Endothelial cell of umbilical vein (primary cell): Measurements from ENCODE around the gene CYFIP2. TPM values are rescaled to one million over a fixed set of nuclear protein-coding genes. Genes with fewer than 3 reads are reported as not detected.

ENCODE experiments used
- BruUV-seq: library from RNA; stranded (reverse); fragments of 400-500 nt; replicated peaks from 2 replicates; lab custom pipeline; 2021; lab: Mats Ljungman, UMichigan
- CTCF ChIA-PET: fragments of 300-600, 350-600 bp; sonication (Branson Sonifier 250); formaldehyde crosslinking; loops from one replicate; lab custom pipeline; 2021; ENCODE audit warnings: antibody characterized with exemption, inconsistent platforms; lab: Charles Lee
- POLR2A ChIA-PET: fragments of 300-600, 350-600 bp; sonication (Branson Sonifier 250); formaldehyde crosslinking; loops from one replicate; lab custom pipeline; 2021; ENCODE audit warnings: antibody characterized with exemption, inconsistent platforms; lab: Charles Lee
- DNase-seq: peaks from one replicate; pipeline ENCODE4 v3.0.0-alpha.2; 2011; ENCODE audit warnings: low read depth, low spot score
- FAIRE-seq: peaks from 2 replicates; lab custom pipeline; 2011; peaks lifted over from hg19 to GRCh38; lab: Jason Lieb, UNC
- H2AFZ ChIP-seq: 2 replicates; pipeline ENCODE4 v1.6.0; 2012; ENCODE audit warnings: low read depth, low read length, control low read depth, inconsistent platforms
- H3K27ac ChIP-seq: 2 replicates; pipeline ENCODE4 v1.5.1; 2011; ENCODE audit warnings: low read depth, mild to moderate bottlenecking, control low read depth, low read length, moderate library complexity; ENCODE audit not compliant: insufficient read depth
- H3K27me3 ChIP-seq, 2 experiments: 2 replicates each; pipeline versions ENCODE4 v1.6.0 to v1.6.1; 2011; ENCODE audit warnings: low read length in 2 of 2, mixed read lengths in 1 of 2; ENCODE audit not compliant: control insufficient read depth in 2 of 2, insufficient read depth in 2 of 2
- H3K36me3 ChIP-seq, 2 experiments: 2 replicates in 1 of 2; 3 replicates in 1 of 2; pipeline ENCODE4 v1.5.1; 2011; ENCODE audit warnings: low read length in 2 of 2, mild to moderate bottlenecking in 1 of 2, moderate library complexity in 1 of 2; ENCODE audit not compliant: control insufficient read depth in 2 of 2, insufficient read depth in 2 of 2; ENCODE audit errors: extremely low read depth in 1 of 2
- H3K4me1 ChIP-seq: 3 replicates; pipeline ENCODE4 v1.5.1; 2011; ENCODE audit warnings: mild to moderate bottlenecking, low read length; ENCODE audit not compliant: control insufficient read depth, insufficient read depth; ENCODE audit errors: extremely low read depth
- H3K4me2 ChIP-seq: 2 replicates; pipeline ENCODE4 v1.6.1; 2011; ENCODE audit warnings: low read length, control low read depth, mixed read lengths; ENCODE audit not compliant: insufficient read depth
- H3K4me3 ChIP-seq, 3 experiments: fragments of 200-600 bp in 1 of 3; sonication (generic), shearing (Covaris generic) in 1 of 3; replicated peaks in 1 of 3; 2 replicates each; pipeline ENCODE4 v1.5.1; 2011 to 2016; ENCODE audit warnings: control low read depth in 3 of 3, low read length in 3 of 3, mild to moderate bottlenecking in 2 of 3, inconsistent platforms in 1 of 3, low read depth in 1 of 3, moderate library complexity in 1 of 3; ENCODE audit not compliant: insufficient read depth in 1 of 3
- H3K79me2 ChIP-seq: 2 replicates; pipeline ENCODE4 v1.6.0; 2012; ENCODE audit warnings: low read length, inconsistent platforms; ENCODE audit not compliant: control insufficient read depth, insufficient read depth
- H3K9ac ChIP-seq: replicated peaks from 2 replicates; pipeline ENCODE3; 2011; ENCODE audit warnings: low read length, control low read depth; ENCODE audit not compliant: insufficient read depth; ENCODE audit errors: extremely low read depth
- H3K9me1 ChIP-seq: replicated peaks from 3 replicates; pipeline ENCODE4 v1.6.0; 2011; ENCODE audit warnings: mild to moderate bottlenecking, low read length; ENCODE audit not compliant: control insufficient read depth, insufficient read depth; ENCODE audit errors: extremely low read depth
- H3K9me3 ChIP-seq: replicated peaks from 2 replicates; pipeline ENCODE4 v1.5.1; 2012; ENCODE audit warnings: low read length, inconsistent platforms; ENCODE audit not compliant: control insufficient read depth, insufficient read depth
- H4K20me1 ChIP-seq: replicated peaks from 2 replicates; pipeline ENCODE3; 2011; ENCODE audit warnings: mild to moderate bottlenecking, low read length; ENCODE audit not compliant: control insufficient read depth, insufficient read depth; ENCODE audit errors: extremely low read depth
- CTCF ChIP-seq, 2 donors: IDR thresholded peaks; 1 replicate in 1 of 2; 2 replicates in 1 of 2; pipeline ENCODE4 v1.5.1; 2011; ENCODE audit warnings: low read length in 2 of 2, mild to moderate bottlenecking in 2 of 2, moderate library complexity in 2 of 2, control low read depth in 1 of 2, inconsistent platforms in 1 of 2, low read depth in 1 of 2; ENCODE audit not compliant: insufficient read depth in 1 of 2; ENCODE audit errors: extremely low read depth in 1 of 2
- EZH2 ChIP-seq: IDR thresholded peaks from 2 replicates; pipeline ENCODE4 v1.6.1; 2012; ENCODE audit warnings: borderline replicate concordance, low read depth, mild to moderate bottlenecking, moderate library complexity, low read length, inconsistent platforms; ENCODE audit not compliant: severe bottlenecking
- FOS ChIP-seq: IDR thresholded peaks from 2 replicates; pipeline ENCODE4 v1.6.1; 2011; ENCODE audit warnings: mild to moderate bottlenecking, low read length, moderate library complexity, borderline replicate concordance; ENCODE audit not compliant: insufficient read depth
- GATA2 ChIP-seq: IDR thresholded peaks from 2 replicates; pipeline ENCODE4 v1.7.0; 2011; ENCODE audit warnings: low read depth, mild to moderate bottlenecking, moderate library complexity, mixed read lengths, low read length; ENCODE audit not compliant: insufficient read length, insufficient read depth
- JUN ChIP-seq: IDR thresholded peaks from 2 replicates; pipeline ENCODE4 v1.6.1; 2011; ENCODE audit warnings: borderline replicate concordance, low read depth; ENCODE audit not compliant: insufficient read length, insufficient read depth
- MAX ChIP-seq: IDR thresholded peaks from 2 replicates; pipeline ENCODE4 v1.6.1; 2011; ENCODE audit not compliant: insufficient read depth, insufficient read length
- MYC ChIP-seq: IDR thresholded peaks from one replicate; pipeline ENCODE4 v1.6.1; 2011; ENCODE audit warnings: mild to moderate bottlenecking, low read depth, low read length
- POLR2A ChIP-seq: IDR thresholded peaks from 2 replicates; pipeline ENCODE4 v1.6.1; 2012; ENCODE audit warnings: low read depth, mild to moderate bottlenecking, control low read depth, low read length
- POLR2AphosphoS5 ChIP-seq: IDR thresholded peaks from 2 replicates; pipeline ENCODE4 v1.6.1; 2012; ENCODE audit warnings: low read depth, mild to moderate bottlenecking, control low read depth, low read length, moderate library complexity; ENCODE audit not compliant: insufficient read depth
- dilution Hi-C: fragments of 300-500 bp; cut with MboI; formaldehyde crosslinking; loops from one replicate; pipeline ENCODE4 v1.15.0; 2019; ENCODE audit warnings: low sequenced_read_pairs; ENCODE audit not compliant: extremely low pct_ligation_motif_present
- intact Hi-C: fragments of 100-400 bp; cut with micrococcal nuclease; formaldehyde crosslinking; loops from one replicate; pipeline ENCODE4 v1.10.0; 2022
- polyA plus RNA-seq, 4 experiments: library from polyadenylated mRNA; depleted of rRNA in 3 of 4; stranded (reverse) in 3 of 4; unstranded in 1 of 4; fragments of >200 nt; gene quantifications; 2 replicates each; pipeline versions ENCODE4 v1.2.1 to v1.2.3, GENCODE V29; 2011 to 2012; ENCODE audit warnings: missing spikeins in 1 of 4
- total RNA-seq: library from RNA; stranded (reverse); gene quantifications from 2 replicates; pipeline ENCODE4 v1.2.3, GENCODE V29; 2021

The CYFIP2 gene
- total and polyA plus RNA-seq, 2 donors (not counting 3 experiments of a cell fraction or from before 2014, with no cell fraction given) = 9.2 to 22.4 TPM

- no peak for DNase-seq
- Histone ChIP-seq H3K4me1 (peaks cover 57% of the 10 kb centered on the region), H4K20me1 (no peaks in the 10 kb centered on the region), H3K27ac (no peak overlapping the region), H3K27me3 (no peaks in the 10 kb centered on the region), H3K9ac (no peak overlapping the region), H2AFZ (no peak overlapping the region), H3K4me2 (no peak overlapping the region), H3K36me3 (no peaks in the 10 kb centered on the region), H3K9me3 (no peaks in the 10 kb centered on the region), H3K4me3 (no peak overlapping the region), H3K79me2 (no peaks in the 10 kb centered on the region), H3K9me1 (no peaks in the 10 kb centered on the region)
- POLR2A ChIA-PET = no interaction called here
- dilution Hi-C loops (no loop called here), intact Hi-C loops (no loop called here)
- no peak for TF ChIP-seq CTCF (IDR thresholded peaks at IDR 0.05; ENCODE audit: extremely low read depth in 1 of 2, insufficient read depth in 1 of 2, low read depth in 1 of 2, low read length in 2 of 2)
- TF ChIP-seq MAX = no peak
- no peak for TF ChIP-seq JUN
- TF ChIP-seq FOS = no peak
- no peak for TF ChIP-seq EZH2
- TF ChIP-seq GATA2 = no peak
- TF ChIP-seq MYC = no peak
- TF ChIP-seq POLR2AphosphoS5 = no peak
- no peak for TF ChIP-seq POLR2A
- no TSS peak for BruUV-seq
- FAIRE-seq = no peak
- CTCF ChIA-PET = interaction anchor here (0.6 to 1.3 kb wide), 2 partner anchors 38 to 43 kb away, joined by 3 to 5 read pairs; no protein-coding TSS in a partner anchor
Observed at GRCh38 chr5:157389103-157389502, 123.2 kb downstream of the CYFIP2 start.
